D341Med (cell line): ENCODE results near the gene PLPPR4.
"Not testable (repeated sequence)": the region's sequence is repeated elsewhere in the genome, so short reads cannot be mapped to it uniquely, and the experiment has no call there.

ENCODE experiments used
- DNase-seq: peaks from one replicate; pipeline ENCODE4 v3.0.0; 2012; ENCODE audit warnings: low spot score

PLPPR4 gene

DNA sequence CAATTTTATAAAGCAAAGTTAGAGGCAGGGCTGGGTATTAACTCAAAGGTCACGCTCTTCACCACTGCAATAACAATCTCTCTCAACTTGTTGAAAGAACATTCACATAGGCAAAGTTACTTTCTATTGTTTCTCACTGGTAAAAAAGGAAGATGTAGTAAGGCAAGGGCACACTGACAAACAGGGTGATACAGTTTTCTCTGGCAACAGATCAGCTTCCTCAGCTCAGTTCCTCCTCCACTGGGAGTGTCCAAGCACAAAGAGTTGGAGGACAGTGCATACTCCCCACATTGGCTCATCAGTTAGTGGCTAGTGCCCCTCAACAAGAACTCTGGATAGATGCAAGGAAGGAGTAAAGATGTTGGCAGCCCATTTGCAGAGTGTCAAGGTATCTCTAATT, 3.7 kb downstream of the PLPPR4 start:
- DNase-seq, result no peak

DNA sequence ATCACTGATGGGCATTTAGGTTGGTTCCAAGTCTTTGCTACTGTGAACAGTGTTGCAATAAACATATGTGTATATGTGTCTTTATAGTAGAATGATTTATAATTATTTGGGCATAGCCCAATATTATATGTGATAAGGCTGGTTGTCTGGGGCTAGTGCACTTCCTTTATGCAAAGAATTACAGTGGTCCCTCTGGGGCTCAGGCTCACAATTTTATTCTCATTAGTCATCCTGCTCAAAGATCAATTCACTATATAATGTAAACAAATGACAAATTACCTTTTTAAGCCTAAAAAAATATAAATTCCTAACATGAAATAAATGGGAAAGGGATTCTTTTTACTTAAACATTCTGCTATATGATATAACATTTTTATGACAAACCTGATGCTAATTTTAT, 5.0 kb downstream of the PLPPR4 start:
- DNase-seq, result no peak

DNA sequence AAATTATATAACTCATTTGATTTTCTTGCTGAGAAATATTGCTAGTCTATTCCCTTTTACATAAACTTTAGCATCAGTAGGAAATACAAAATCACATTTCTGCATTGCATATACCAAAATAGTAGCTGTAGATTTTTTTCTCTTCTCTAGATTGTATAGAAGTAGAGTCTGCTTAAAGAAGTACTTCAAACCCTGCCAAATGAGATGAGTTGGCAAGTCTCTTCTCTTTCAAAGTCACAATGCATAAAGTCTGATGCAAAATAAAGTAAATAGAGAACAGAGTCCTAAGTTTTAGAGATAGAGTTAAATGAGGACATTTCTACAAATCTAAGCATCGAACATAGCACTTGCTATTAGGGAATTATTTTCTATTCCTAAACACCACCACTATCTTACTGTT, 6.4 kb downstream of the PLPPR4 start:
- no peak for DNase-seq

DNA sequence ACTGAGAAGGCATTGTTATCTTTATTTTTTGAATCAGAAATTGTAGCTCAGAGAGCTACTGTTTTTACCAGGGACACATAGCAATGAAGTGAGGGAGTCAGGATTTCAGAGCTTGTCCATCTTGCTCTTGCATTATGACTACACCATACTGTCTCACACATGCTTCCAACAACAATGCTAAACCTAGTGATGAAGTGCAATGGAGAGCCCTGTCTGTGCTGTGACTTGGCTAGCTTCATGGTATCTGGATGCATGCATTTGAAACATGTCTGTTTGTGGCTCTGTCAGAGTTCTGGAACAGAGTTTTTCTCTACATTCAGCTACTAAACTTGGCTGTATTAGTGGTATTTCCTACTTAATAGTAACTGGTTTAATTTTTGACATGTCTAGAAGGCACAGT, 7.0 kb downstream of the PLPPR4 start:
- no peak for DNase-seq

DNA sequence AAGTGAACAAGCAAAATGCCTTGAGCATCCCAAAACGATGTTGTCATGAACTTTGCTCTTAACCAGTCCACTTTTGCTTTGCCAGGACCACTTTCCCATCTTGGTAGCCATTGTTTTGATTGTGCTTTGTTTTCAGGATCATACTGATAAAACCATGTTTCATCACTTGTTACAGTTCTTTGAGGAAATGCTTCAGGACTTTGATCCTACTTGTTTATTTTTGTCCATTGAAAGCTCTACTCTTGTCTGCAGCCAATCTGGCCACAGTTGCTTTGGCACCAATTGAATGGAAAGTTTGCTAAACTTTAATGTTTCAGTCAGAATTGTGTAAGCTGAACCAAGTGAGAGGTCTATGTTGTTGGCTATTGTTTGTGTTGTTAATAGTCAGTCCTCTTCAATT, 12.8 kb downstream of the PLPPR4 start:
- no peak for DNase-seq

DNA sequence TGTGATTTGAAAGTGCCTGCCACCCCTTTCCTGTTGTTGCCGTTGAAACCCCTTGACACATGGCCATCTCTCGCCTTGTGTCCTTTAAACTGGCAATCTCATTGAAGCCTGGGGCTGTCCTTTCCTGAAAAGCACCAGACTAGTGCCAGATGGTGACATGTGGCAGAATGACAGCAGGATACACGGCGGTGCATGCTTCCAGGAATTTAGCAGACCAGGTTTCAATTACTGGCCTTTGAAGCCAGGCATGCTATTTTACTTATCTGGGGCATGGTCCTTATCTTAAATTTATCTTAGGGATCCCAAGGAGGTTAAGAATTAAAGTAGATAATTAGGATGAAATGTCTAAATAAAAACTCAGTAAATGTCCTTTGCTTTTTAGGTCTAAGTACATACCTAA, 15.2 kb downstream of the PLPPR4 start:
- DNase-seq, result peak; percentile 68

DNA sequence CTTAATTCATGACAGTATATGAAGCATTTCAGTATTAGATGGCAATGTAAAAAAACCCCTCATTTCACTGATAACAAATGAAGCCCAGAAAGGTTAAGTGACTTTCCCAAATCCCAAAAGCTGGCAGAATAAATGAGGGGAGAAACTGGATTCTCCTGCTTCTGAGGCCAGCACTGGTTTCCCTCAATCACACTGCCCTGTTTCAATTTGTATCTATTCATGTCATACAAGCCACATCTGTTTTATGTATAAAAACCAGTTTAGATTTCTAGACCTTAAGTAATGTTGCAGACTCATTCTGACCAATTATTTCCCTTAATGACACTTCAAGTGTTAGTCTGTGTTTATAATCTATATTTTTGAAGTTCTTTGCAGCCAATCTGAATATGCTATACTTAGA, 16.8 kb downstream of the PLPPR4 start:
- DNase-seq, result no peak

DNA sequence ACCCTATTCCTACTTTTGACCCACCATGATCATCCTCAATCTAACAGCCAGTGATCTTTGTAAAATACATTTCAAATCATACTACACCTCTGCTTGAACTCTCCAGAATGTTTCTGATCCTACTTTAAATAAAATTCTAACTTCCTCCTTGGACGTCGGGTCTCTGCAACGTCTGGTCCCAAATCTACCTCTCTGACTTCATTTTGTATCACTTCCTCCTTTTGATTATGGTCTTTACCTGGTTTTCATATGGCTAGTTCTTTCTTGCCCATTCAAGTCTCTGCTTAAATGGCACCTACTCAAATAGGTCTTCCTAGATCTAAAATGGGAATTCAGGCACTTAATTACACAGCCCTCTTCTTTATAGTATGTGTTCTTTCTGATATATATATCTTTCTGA, 18.2 kb downstream of the PLPPR4 start:
- DNase-seq, result no peak

DNA sequence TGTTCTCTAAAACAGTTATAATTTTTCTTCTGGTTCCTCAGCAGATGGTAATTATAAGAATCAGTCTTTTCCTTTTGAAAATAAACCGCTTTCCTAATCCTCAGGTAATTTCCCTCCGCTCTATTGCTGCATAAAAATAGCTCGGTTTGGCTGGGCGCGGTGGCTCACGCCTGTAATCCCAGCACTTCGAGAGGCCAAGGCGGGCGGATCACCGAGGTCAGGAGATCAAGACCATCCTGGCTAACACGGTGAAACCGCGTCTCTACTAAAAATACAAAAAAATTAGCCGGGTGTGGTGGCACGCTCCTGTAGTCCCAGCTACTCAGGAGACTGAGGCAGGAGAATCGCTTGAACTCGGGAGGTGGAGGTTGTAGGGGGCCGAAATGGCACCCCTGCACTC, 19.2 kb downstream of the PLPPR4 start:
- DNase-seq, result not testable (repeated sequence)

DNA sequence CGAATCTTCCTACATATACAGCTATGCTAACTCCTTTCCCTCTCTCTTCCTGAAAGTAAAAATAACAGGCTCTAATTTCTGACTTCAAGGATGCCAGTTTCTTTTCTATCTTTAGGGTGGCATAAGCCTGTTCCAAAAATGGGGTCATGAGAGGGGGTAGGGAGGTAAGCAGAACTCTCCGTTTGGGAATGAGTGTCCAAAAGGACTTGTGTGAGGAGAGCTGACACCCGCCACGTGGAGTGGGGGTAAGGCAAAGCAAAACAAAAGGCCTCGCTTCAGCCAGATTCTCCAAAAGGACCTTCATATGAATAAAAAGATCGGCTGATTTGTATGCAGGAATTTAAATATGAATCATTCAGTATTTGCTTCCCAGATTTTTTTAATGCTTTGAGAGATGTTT, 28.6 kb downstream of the PLPPR4 start:
- DNase-seq, result no peak

DNA sequence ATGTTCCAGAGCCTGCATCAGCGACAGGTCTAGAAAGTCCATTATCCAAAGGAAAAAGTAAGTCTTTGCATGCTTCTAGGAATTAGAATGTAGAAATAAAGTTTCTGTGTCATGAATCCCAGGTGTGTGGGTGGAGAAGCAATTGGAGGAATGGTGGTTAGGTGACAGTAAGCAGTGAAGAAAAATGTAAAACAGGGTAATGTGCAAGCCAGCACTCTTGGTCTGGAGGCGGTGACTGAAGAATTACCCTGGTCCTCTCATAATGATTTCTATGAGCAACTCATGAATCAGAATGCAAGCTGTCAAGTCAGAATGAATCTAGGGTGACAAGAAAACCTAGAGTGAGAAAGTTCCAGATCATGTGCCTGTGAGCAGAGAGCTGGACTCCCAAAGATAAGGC, 33.6 kb downstream of the PLPPR4 start:
- no peak for DNase-seq

DNA sequence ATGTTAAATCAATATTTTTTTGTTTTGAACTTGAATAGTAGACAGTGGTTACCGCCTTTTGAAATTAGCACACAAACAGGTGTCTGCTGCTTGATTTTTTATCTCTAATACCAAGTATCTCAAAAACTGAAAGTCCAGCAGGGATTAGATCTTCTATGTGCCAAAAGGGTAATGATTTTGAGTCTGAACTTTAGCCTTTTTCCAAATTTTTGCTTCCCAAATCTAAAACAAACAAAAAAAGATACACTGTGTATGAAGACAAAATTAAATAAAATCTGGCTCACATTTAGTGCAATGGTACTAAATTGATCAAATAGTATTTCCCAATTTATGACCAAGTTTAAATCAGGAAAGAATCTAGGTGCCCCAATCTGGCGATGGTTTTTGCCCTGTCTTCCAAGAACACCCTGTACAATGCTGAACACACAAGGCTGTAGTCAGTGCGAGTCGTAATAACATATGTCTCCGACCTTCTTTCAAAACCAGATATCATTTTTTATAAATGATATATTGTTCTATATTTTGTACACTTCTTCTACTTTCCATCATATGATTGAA, 40.5 kb downstream of the PLPPR4 start:
- DNase-seq, result no peak

DNA sequence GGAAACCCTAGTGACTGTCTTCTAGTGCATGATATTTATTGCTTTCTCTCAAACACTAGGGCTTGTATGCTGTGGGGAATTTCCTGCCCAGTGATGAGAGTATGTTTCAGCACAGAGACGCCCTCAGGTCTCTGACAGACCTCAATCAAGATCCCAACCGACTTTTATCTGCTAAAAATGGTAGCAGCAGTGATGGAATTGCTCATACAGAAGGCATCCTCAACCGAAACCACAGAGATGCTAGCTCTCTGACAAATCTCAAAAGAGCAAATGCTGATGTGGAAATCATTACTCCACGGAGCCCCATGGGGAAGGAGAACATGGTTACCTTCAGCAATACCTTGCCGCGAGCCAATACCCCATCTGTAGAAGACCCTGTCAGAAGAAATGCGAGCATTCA, 41.3 kb downstream of the PLPPR4 start:
- DNase-seq, result no peak

DNA sequence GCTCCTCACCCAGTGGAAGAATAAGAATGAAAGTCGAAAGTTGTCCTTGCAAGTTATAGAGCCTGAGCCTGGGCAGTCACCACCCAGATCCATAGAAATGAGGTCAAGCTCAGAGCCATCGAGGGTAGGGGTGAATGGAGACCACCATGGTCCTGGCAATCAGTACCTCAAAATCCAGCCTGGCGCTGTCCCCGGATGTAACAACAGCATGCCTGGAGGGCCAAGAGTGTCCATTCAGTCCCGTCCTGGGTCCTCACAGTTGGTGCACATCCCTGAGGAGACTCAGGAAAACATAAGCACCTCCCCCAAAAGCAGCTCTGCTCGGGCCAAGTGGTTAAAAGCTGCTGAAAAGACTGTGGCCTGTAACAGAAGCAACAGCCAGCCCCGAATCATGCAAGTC, 41.8 kb downstream of the PLPPR4 start:
- no peak for DNase-seq

DNA sequence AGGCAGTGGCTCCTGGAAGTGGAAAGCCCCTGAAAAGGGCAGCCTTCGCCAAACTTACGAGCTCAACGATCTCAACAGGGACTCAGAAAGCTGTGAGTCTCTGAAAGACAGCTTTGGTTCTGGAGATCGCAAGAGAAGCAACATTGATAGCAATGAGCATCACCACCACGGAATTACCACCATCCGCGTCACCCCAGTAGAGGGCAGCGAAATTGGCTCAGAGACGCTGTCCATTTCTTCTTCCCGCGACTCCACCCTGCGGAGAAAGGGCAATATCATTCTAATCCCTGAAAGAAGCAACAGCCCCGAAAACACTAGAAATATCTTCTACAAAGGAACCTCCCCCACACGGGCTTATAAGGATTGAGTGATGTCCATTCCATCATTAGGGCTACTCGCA, 42.4 kb downstream of the PLPPR4 start:
- DNase-seq, result no peak

DNA sequence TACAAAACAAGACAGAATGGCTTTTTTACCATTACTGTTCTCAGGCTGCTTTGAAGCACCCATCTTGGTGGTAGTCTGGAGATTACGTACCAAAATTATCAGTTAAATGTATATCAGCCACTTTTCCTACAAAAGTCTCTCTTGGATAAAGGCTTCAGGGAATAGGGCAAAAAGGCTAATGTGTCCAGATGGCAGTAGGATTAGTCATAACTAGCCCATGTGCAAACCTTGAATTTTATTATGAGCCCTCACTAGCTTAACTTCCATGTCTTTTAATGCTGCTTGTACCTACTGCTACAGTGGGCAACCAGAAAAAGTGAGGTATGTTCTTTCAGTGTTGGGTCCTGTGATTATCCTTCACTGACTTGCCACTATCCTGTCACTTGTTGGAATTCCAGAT, 51.0 kb downstream of the PLPPR4 start:
- DNase-seq, result no peak

DNA sequence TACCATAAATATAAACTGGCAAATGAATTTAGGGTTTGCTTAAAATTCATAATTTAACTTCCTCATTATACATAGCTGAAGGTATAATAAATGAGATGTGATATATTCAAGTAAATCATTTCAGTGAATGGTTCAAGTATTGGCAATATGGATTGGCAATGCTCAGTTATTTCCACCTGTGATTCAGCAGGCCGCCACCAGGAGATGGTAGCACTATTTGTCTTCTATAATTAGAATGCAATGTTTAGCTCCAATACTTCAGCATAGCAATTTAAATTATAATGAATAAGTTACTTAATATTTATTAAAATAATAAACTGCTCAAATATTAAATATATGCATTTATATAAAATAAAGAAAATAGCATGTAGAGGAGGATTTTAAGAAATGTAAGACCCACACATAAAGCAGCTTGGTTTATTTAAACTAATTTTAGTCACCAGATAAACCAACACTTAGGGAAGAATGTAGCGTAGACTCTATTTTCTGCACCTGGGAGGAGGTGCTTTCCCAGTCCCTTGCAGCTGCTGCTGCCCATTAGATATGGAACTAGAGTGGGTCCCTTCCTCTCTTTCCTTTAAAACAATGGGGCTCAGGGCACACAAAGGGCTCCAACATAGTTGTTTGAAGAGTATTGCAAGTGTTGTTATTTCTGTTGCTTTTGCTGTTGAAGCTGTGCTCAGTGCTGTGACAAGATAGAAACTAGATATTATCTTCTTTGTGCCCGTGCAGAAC, 62.1 kb downstream of the PLPPR4 start:
- no peak for DNase-seq

DNA sequence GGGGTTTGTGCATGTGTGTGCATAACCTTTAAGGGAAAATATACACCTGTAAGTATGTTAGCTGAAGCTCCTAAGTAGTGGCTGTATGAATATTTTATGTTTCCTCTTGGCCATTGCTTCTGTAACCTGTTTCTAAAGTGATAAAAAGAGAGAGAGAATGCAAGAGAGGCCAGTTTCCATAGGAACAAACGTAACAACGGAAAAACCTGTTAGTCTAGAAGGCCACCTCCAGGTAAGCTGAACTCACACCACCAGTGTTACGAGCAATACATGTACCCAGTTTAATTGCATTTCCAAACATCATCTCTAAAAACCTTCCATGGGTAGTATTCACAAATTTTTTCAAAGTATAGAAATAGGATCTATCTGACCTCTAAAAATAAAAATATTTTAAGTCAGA, 63.1 kb downstream of the PLPPR4 start:
- DNase-seq, result no peak

DNA sequence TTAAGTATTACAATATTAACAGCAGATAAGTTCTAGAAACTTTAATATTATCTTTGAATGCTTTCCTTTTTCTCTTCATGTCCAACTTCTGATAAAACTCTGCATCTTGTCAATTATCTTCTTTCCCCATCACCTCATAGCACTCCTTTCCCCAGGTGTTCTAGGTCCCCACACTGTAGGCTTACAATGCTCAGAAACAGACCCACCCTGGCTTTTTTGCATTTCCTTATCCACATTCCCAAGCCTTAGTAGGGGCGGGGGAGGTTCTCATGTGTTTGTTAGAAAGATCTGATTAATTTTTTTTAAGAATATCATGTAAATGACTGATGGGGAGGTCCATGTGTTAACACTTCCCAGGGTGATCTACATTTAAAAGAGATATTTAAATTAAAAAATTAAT, 63.9 kb downstream of the PLPPR4 start:
- DNase-seq, result no peak

DNA sequence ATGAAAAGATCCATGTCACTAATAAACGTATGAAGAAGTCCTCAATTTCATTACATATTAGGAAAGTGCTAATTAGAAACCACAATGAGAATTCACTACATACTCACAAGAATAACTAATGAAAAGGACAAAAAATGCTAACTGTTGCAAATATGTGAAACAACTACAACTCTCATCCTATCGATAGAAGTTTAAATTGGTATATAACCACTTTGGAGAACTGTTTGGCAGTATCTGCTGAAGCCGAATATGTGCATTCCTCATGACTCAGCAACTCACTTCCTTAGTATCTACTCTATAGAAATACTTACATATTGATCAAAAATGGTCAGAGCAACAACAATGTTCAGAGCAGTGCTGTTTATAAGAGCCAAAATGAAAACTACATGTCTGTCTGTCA, 66.8 kb downstream of the PLPPR4 start:
- DNase-seq, result no peak

DNA sequence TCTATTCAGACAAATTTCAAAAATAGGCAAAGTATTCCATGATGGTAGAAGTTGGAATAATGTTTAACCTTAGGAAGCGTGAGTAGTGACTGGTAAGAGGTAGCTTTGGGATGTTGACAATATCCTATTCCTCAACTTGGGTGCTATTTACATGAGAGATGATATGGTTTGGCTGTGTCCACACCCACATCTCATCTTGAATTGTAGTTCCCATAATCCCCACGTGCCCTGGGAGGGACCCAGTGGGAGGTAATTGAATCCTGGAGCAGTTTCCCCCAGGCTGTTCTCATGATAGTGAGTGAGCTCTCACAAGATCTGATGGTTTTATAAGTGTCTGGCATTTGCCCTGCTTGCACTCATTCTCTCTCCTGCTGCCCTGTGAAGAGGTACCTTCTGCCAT, 67.3 kb downstream of the PLPPR4 start:
- DNase-seq, result no peak

DNA sequence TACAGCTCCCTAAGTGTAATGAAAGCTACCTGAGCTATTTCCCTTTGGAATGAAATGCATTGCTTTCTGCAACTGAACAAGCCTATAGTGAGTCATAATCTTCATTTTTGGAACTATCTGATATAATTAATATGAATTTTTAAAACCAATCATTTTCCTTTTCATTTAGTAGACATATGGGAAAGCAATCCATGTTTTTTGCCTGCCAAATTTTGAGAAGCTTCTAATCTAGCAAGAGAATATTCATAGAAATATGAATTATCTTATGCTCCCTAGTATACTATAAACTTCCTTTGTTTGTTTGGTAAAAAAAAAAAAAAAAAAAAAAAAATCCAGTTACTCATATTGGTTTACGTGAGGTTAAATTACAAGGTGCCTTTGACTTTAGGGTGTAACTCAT, 68.3 kb downstream of the PLPPR4 start:
- no peak for DNase-seq

DNA sequence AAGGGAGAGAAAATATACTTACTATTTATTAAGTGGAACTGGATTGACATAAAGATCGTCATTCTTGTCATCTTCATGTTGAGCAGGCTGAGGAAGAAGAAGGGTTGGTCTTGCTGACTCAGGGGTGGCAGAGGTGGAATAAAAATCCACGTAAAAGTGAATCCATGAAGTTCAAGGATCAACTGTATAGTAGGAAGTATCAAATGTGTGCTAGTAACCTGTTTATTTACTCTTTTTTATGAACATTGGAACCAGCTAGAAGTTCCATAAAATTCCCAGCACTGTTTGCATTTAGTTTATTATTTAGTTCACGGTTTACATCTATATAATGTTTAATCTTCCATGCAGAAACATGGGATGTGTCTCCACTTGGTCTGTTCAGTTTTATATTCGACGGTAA, 70.7 kb downstream of the PLPPR4 start:
- no peak for DNase-seq

DNA sequence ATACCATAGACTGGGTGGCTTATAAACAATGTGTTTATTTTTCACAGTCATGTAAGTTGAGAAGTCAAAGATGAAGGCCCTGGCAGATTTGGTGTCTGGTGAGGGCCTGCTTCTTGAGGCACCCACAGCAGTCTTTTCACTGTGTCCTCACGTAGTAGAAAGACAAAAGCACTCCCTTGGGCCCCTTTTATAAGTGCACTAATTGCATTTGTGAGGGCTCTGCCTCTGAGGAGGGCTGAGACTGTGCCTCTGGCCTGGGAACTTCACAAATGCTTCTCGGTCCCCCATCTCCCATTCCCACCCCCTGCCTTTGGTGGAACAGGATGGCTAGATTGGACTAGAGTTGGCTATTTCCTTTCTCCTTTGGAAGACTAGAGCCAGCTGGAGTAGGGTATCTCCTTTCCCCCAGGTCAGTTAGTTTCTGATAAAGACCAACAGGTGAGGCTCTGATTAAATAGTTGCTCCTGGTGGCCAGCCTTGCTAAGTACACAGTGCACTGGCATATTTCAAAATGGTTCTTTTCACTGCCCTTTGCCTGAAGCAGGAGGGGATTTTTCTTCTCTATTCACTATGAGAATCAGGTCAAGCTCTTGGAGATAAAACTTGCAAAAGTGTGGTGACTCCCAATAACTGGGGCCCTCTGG, 82.9 kb downstream of the PLPPR4 start:
- DNase-seq, result no peak
